Stimulated activated CD4-positive, alpha-beta T cell treated with anti-CD3 and anti-CD28 coated beads, Interleukin-1b, Interleukin-23, amount 100 ng/mL, for 48 hours (primary cell): Measurements from ENCODE around the gene CFAP77.
A peak's percentile ranks its signal among the peaks of the same experiment; 100 is the strongest.

Source experiments
- DNase-seq: peaks from one replicate; pipeline ENCODE4 v3.0.0-alpha.2; 2020

Gene CFAP77

DNA sequence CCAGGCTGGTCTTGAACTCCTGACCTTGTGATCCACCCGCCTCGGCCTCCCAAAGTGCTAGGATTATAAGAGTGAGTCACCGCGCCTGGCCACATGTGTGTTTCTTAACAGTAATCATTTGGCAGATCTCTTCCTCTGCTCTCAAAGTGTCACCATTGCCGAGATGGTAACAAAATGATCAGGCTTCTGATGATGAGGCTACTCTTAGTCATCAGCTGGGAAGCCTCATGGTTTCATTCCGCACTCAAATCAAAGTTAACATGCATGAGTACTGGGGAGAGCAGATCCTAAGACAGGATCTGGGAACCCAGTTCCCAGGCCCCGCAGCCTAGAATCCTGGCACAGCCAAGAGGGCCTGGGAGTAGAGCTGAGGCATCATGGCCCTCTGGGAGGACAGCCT, 199.8 kb downstream of the CFAP77 start:
- DNase-seq: peak; percentile 16

DNA sequence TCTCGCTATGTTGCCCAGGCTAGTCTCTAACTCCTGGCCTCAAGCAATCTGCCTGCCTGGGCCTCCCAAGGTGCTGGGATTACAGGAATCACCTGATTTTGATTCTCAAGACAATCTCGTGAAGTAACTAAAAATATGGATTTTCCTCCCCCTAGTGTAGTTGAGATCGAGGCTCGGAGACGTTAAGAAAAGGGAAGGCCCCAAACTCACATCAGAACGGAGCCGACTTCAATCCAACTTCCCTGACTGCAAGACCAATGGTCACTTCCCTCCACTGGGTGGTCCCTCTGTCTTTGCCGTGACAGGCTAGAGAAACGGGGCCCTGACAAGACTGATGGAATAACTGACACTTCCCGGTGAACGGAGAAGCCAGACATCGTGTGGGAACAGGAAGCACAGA, 200.7 kb downstream of the CFAP77 start:
- no peak for DNase-seq

DNA sequence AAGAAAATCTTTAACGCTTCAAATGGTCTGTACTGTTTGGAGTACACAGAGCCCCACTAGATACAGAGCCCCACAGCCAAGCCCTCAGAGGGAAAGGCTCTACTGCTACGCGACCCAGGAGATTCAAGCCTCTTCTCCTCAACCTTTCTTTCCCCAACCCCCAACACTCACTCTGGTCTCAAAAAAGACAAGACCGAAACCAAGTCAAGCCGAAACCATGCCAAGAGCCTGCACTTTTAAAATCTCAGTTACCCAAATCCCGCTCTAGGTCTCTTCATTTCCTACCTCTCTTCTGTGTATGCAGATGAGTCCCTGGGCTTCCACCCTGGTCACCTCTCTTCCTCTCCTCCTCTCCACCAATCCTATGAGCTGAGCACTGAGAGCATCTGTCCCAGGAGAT, 204.3 kb downstream of the CFAP77 start:
- no peak for DNase-seq

DNA sequence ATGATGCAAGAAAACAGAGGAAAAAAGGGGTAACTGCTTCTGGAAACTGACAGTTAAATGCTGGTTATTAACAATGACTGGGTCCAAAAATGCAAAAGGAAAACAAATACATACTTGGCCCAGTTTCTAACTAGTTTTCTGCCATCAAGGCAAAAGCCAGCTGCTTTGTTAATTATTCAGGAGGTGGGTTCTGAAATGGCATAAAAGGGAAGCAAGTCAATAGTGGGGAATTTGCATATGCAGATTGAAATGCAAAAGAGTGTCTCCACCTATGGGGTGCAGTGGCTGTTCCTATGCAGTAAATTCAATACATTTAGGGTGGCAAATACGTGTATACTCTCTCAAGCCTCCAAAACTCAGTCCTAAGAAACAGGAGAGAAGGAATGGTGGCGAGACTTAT, 205.8 kb downstream of the CFAP77 start:
- no peak for DNase-seq

DNA sequence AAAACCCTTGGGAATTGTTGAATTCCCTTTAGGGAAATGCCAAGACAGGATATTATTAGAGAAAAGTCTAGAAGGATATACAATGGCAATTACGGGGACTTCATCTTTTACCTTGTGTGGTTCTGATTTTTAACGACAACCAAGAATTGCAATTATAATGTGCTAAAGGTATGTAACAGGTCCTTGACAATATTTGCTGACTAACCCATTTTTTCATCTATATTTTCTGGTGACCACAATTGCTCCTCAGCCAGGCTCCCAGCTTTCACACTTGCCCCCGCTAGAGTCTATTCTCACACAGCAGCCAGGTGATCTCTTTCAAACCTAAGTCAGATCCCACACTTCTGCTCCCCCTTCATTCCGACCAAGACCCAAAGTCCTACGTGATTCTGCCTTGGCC, 206.7 kb downstream of the CFAP77 start:
- DNase-seq: no peak

DNA sequence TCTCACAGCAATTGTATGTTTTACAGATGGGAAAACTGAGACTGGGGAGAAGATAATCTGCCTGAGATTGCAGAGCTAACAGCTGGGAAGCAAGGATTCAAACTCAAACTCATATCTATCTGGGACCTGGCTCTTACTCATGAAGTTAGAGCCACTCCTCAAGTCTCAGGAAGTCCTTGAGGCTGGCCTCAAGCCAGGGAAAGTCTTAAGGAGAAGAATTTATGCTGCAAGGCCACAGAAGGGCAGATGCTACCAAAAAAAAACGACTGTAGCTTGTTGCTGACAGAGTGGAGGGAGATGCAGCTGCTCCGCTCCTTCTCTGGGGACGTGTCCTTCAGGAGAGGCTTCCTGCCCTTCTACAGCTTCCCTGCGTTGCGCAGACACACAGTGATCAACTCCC, 212.1 kb downstream of the CFAP77 start:
- DNase-seq: no peak
